SK-N-SH (cell line): ENCODE data around the gene DYNC1H1.

Source experiments
- CHD2 ChIP-seq: fragments of 150-350 bp; IDR thresholded peaks from 2 replicates; pipeline ENCODE4 v1.6.1; 2018; ENCODE audit warnings: low read length; ENCODE audit not compliant: partially characterized antibody
- CTCF ChIP-seq: fragments of 200-600 bp; sonication (generic); IDR thresholded peaks from 2 replicates; pipeline ENCODE4 v1.6.1; 2017; ENCODE audit warnings: antibody characterized with exemption, mild to moderate bottlenecking, moderate library complexity
- EZH2phosphoT487 ChIP-seq: fragments of 200-600 bp; sonication (generic); IDR thresholded peaks from 2 replicates; pipeline ENCODE4 v1.6.1; 2017; ENCODE audit warnings: low read depth, mixed run types, mild to moderate bottlenecking, antibody characterized with exemption, moderate library complexity, borderline replicate concordance
- FOXJ3 ChIP-seq: sonication (generic); formaldehyde crosslinking; IDR thresholded peaks from 2 replicates; pipeline ENCODE4 v1.5.1; 2020; ENCODE audit warnings: mild to moderate bottlenecking, missing genetic modification reagents
- MAX ChIP-seq: IDR thresholded peaks from 2 replicates; pipeline ENCODE4 v1.4.0; 2012; ENCODE audit warnings: low read depth
- MEF2A ChIP-seq: IDR thresholded peaks from 2 replicates; pipeline ENCODE4 v1.4.0; 2012; ENCODE audit warnings: low read depth, borderline replicate concordance
- RFX5 ChIP-seq: IDR thresholded peaks from 2 replicates; pipeline ENCODE4 v1.6.1; 2012; ENCODE audit warnings: mild to moderate bottlenecking, improper control_type of control experiment, low read length
- SIN3A ChIP-seq: IDR thresholded peaks from 2 replicates; pipeline ENCODE4 v1.6.1; 2012; ENCODE audit warnings: low read depth, mild to moderate bottlenecking, low read length, moderate library complexity, borderline replicate concordance
- TAF1 ChIP-seq: IDR thresholded peaks from 2 replicates; pipeline ENCODE4 v1.6.1; 2012; ENCODE audit warnings: low read depth, mild to moderate bottlenecking, low read length, moderate library complexity, borderline replicate concordance
- TEAD4 ChIP-seq: IDR thresholded peaks from 2 replicates; pipeline ENCODE4 v1.4.0; 2012; ENCODE audit warnings: mild to moderate bottlenecking, borderline replicate concordance; ENCODE audit not compliant: insufficient read depth
- YY1 ChIP-seq: IDR thresholded peaks from 2 replicates; pipeline ENCODE4 v1.4.0; 2012; ENCODE audit warnings: low read depth, mild to moderate bottlenecking
- ZBTB33 ChIP-seq: IDR thresholded peaks from 2 replicates; pipeline ENCODE4 v1.4.0; 2012; ENCODE audit warnings: low read depth, borderline replicate concordance

DNA sequence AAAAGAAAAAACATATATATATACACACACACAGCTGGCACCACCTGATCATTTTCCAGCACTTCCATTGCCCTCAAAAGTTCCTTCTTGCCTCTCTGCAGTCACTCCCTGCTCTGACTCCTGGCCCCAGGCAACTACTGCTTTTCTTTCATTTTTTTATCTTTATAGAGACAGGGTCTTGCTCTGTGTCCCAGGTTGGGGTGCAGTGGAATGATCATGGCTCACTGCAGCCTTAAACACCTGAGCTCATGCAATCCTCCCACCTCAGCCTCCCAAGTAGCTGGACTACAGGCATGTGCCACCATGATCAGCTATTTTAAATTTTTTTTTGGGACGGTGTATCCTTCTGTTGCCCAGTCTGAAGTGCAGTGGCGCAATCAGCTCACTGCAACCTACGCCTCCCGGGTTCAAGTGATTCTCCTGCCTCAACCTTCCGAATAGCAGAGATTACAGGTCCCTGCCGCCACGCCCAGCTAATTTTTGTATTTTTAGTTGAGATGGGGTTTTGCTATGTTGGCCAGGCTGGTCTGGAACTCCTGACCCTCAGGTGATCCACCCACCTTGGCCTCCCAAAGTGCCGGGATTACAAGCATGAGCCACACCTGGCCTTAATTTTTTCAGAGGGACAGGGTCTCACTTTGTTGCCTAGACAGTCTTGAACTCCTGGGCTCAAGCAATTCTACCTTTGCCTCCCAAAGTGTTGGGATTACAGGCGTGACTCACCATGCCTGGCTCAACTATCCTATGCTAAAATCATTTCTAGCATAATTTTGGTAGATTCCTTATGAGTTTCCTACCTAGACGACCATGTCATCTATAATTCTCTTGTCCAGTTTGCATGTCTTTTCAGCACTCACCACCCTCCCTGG, 114.7 kb downstream of the DYNC1H1 start:
- TF ChIP-seq TAF1 (no peak), CTCF (no peak), EZH2phosphoT487 (no peak), TEAD4 (no peak), ZBTB33 (no peak), MAX (no peak), CHD2 (no peak), FOXJ3 (CRISPR knock-in tag) (no peak), MEF2A (no peak), SIN3A (no peak), RFX5 (no peak), YY1 (no peak)
